ENCODE results near the gene PDLIM5. TPM values are rescaled to one million over a fixed set of nuclear protein-coding genes. Genes with fewer than 3 reads are reported as not detected.
A peak's percentile ranks its signal among the peaks of the same experiment; 100 is the strongest.

Gene PDLIM5
- total RNA-seq, 1 donor from 2014 or later, result 60.7 TPM

DNA sequence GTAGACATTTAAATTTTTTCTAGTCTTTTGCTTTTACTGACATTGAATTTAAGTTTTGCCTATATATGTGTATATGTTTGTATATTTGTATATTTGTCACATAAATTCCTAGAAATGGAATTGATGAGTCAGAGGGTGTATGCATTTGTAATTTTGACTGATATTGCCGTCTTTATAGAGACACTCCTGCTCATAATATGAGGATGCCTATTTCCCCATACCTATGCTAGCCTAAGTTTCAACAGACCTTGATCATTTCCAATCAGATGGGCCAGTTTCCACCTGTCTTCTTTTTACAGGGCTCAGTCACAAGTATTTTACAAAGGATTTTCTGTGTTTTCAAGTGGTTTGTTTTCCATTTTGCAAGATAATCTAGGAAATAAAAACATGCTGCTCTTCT, 10.8 kb downstream of the PDLIM5 start:
- no peak overlapping the region for H3K4me3 Mint-ChIP-seq
- TF ChIP-seq, protein P1, sequence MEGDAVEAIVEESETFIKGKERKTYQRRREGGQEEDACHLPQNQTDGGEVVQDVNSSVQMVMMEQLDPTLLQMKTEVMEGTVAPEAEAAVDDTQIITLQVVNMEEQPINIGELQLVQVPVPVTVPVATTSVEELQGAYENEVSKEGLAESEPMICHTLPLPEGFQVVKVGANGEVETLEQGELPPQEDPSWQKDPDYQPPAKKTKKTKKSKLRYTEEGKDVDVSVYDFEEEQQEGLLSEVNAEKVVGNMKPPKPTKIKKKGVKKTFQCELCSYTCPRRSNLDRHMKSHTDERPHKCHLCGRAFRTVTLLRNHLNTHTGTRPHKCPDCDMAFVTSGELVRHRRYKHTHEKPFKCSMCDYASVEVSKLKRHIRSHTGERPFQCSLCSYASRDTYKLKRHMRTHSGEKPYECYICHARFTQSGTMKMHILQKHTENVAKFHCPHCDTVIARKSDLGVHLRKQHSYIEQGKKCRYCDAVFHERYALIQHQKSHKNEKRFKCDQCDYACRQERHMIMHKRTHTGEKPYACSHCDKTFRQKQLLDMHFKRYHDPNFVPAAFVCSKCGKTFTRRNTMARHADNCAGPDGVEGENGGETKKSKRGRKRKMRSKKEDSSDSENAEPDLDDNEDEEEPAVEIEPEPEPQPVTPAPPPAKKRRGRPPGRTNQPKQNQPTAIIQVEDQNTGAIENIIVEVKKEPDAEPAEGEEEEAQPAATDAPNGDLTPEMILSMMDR (IDR thresholded peaks at IDR 0.05; ENCODE audit: unreplicated experiment), result no peak
- no peak for DNase-seq (ENCODE audit: low spot score in 2 of 2, unreplicated experiment in 2 of 2)
- H3K4me1 Mint-ChIP-seq, result peaks cover 33% of the 10 kb centered on the region
- H3K27me3 Mint-ChIP-seq (ENCODE audit: low read depth), result no peaks in the 10 kb centered on the region
- no peak overlapping the region for H3K27ac Mint-ChIP-seq
- no peaks in the 10 kb centered on the region for H3K9me3 Mint-ChIP-seq
- no peaks in the 10 kb centered on the region for H3K36me3 Mint-ChIP-seq

DNA sequence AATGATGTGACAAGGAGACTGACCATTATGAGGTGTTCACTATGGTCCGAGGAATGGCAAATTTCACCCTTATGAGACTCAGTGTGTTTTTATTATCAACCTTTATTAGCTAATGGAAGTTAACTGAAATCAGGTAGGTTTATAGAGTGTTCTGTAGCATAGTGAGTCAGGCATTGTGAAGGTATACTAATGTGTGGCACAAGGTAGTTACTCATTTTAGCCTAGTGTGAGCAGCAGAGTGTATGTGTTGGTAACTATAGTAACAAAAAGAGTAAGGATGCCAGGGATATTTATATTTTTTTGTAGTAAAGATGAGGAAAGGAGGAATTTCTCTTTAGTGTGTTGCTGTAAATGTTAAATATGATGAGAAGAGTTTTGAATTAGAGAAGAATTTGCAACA, 12.0 kb downstream of the PDLIM5 start:
- no peak for DNase-seq (ENCODE audit: low spot score in 2 of 2, unreplicated experiment in 2 of 2)
- H3K4me3 Mint-ChIP-seq, result no peak overlapping the region
- no peaks in the 10 kb centered on the region for H3K9me3 Mint-ChIP-seq
- H3K4me1 Mint-ChIP-seq, result peaks cover 25% of the 10 kb centered on the region
- no peaks in the 10 kb centered on the region for H3K27me3 Mint-ChIP-seq (ENCODE audit: low read depth)
- peak overlapping the region; percentile 7 for H3K27ac Mint-ChIP-seq
- TF ChIP-seq, protein P1 (IDR thresholded peaks at IDR 0.05; ENCODE audit: unreplicated experiment), result no peak
- H3K36me3 Mint-ChIP-seq, result no peaks in the 10 kb centered on the region

DNA sequence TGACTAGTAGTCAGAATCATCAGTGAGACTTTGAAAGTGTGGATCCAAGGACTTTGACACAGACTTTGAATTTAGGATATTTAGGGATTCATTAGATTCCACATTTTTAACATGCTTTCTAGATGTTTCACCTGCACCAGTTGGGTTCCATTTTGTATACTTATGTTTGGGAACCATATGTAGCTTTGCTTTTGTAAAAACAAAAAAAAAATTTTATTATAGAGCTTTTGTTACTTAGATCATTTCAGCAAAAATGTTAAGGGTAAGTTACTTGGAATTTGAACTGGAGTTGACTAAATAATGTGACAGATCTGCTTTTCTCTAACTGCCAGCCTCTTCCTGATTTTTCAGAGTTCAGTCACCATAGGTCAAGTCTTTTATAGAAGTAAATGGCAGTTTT, 14.6 kb downstream of the PDLIM5 start:
- Mint-ChIP-seq H3K4me3 (no peak overlapping the region), H3K9me3 (peaks cover 15% of the 10 kb centered on the region), H3K27me3 (ENCODE audit: low read depth) (no peaks in the 10 kb centered on the region), H3K27ac (no peak overlapping the region), H3K36me3 (peaks cover 9% of the 10 kb centered on the region), H3K4me1 (peaks cover 19% of the 10 kb centered on the region)
- no peak for DNase-seq (ENCODE audit: low spot score in 2 of 2, unreplicated experiment in 2 of 2)
- TF ChIP-seq, protein P1 (IDR thresholded peaks at IDR 0.05; ENCODE audit: unreplicated experiment), result no peak

DNA sequence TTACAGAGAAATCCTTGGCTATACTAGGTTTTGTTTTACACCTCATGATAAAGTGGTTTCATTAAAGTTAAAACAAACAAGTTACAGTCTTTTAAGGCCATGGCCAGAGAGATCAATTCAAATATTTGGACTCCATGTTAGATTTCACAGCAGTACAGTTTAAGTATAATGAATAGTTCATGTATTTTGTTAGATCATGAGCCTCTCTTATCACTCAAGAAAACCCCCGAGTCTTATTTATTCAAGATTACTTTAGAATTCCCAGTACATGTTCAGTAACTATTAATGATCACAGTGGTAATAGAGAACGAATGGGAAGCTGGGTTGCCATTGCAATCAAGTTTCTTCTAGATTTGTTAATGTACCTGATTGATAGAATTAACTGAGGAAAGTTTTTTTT, 15.2 kb downstream of the PDLIM5 start:
- TF ChIP-seq, protein P1 (IDR thresholded peaks at IDR 0.05; ENCODE audit: unreplicated experiment), result no peak
- Mint-ChIP-seq H3K4me3 (no peak overlapping the region), H3K27ac (no peak overlapping the region), H3K4me1 (peaks cover 19% of the 10 kb centered on the region), H3K9me3 (peaks cover 15% of the 10 kb centered on the region), H3K27me3 (ENCODE audit: low read depth) (no peaks in the 10 kb centered on the region), H3K36me3 (peaks cover 9% of the 10 kb centered on the region)
- DNase-seq (ENCODE audit: low spot score in 2 of 2, unreplicated experiment in 2 of 2), result no peak

DNA sequence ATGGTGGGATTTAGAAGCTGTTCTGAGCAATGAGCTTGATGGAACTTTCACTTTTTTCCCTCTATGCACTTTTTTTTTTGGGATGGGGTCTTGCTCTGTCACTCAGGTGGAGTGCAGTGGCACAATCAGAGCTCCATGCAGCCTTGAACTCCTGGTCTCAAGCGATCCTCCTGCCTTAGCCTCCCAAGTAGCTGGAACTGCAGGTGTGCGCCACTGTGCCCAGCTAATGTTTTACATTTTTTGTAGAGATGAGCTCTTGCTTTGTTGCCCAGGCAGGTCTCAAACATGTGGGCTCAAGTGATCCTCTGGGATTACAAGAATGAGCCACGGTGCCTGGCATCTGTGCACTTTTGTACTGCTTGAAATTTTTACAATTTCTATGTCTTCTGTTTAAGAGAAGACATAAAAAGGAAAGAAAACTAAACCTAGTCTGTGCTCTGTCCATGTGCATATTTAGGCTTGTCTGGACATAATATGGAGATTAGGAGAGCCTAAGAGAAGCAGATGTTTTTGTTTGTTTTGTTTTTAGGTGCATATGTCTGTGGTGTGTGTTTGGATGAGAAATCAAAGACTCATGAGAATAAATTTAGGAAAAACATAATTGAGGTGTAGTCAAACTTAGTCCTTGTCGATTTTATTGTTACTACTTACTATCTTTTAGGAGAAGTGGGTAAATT, 16.5 kb downstream of the PDLIM5 start:
- no peak overlapping the region for H3K27ac Mint-ChIP-seq
- H3K9me3 Mint-ChIP-seq, result peaks cover 15% of the 10 kb centered on the region
- no peaks in the 10 kb centered on the region for H3K27me3 Mint-ChIP-seq (ENCODE audit: low read depth)
- no peak overlapping the region for H3K4me3 Mint-ChIP-seq
- H3K36me3 Mint-ChIP-seq, result peaks cover 9% of the 10 kb centered on the region
- DNase-seq (ENCODE audit: low spot score in 2 of 2, unreplicated experiment in 2 of 2), result no peak
- TF ChIP-seq, protein P1 (IDR thresholded peaks at IDR 0.05; ENCODE audit: unreplicated experiment), result no peak
- H3K4me1 Mint-ChIP-seq, result peaks cover 15% of the 10 kb centered on the region

Data from mesothelial cell of epicardium (in vitro differentiated cells).